GM21515 (cell line): ENCODE data around the gene RNF157.

Experiments used
- ATAC-seq: cut with Tn5 transposase; IDR thresholded peaks from one replicate; pipeline ENCODE4 v1.9.1; 2021; ENCODE audit not compliant: unreplicated experiment

RNF157 gene

DNA sequence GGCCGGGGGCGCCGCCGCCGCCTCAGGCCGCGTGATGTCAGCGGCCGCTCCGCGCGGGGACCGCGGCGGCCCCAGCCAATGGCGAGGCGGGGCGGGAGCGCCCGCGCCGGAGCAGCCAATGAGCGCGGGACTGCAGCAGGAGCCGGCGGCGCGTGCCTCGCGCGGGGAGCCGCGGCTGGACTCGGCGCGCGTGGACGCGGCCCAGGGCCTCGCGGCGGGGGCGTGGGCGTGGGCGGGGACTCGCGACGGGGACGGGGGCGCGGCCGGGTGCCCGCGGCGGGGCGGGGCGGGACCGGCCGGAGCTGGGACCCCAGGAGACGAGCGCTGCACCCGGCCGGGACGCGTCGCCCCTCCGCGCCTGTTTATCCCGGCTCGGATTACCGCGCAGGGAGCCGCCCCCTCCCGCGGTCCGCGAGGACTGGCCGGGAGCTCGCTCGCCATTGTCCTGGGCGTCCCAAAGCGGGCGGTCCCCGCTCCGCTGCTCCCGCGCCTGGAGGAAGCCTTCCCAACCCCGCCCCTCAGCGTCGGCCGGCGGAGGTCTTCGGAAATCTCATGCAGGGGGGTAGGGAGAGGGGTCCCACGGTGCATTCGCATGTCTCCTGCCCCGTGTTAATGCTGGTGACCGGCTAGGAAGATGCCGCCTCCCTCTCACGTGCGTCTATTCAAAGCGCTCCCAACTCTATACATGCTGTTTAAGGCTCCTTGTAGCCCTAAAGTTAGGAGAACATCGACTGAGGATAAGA, at the start of gene RNF157:
RNF157 (minus strand) TSS at position 33 of the 743 bp plus-strand sequence. CDS start 253 bp downstream, outside the sequence.
- peak; percentile 60 for ATAC-seq

DNA sequence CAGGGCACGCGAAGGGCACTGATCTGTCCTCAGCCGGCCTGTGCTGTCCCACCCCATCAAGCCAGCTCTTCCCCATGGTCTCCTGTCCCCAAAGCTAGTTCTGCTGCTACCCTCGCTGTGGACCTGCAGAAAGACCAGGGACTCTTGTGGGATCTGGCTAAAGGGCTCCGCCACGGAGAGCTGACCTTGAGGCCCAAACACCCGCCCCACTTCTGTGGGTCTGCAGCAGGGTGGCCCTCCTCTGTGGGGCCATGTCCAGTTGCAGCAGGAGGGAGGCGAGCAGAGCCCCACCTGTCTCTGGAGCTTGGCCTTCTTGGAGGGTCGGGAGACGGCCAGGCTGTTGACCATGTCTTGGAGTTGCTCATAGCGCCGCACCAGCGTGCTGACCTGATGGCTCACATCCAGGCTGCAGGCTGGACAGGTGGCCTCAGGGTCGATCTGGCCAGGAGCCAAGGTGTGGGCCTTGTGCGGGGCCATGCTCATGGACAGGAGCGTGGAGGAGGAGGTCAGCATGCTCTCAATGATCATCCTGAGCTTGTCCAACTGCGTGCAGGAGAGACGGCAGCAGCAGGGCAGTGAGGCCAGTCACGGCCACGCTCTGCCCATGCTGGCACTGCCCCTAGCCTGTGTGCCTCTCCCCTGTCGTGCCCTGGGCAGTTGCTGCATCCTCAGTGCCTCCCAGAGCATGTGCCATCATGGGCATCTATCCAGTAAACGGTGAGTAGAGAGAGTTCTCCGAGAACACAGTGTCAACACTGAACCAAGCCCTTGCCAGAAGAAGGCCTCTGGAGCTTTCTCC, 41.5 kb upstream of the RNF157 start:
- ATAC-seq, result no peak

DNA sequence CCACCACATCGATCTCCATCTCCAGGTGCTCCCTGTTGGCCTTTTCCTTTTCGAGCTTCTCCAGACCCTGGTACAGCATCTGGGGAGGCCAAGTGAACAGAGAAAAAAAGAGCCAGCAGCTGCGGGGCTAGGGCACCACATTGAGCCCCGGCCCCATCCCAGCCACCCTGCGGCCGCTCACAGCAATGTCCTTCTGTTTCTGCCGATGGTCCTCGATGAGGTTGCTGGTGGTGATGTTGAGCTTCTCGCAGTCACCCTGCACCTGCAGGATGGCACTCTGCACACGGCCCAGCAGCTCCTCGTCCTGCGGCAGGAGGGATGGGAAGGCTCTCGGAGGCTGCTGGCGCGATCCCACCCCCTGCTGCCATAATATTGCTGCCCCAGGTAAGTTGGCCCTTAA, 40.4 kb upstream of the RNF157 start:
- ATAC-seq, result no peak

DNA sequence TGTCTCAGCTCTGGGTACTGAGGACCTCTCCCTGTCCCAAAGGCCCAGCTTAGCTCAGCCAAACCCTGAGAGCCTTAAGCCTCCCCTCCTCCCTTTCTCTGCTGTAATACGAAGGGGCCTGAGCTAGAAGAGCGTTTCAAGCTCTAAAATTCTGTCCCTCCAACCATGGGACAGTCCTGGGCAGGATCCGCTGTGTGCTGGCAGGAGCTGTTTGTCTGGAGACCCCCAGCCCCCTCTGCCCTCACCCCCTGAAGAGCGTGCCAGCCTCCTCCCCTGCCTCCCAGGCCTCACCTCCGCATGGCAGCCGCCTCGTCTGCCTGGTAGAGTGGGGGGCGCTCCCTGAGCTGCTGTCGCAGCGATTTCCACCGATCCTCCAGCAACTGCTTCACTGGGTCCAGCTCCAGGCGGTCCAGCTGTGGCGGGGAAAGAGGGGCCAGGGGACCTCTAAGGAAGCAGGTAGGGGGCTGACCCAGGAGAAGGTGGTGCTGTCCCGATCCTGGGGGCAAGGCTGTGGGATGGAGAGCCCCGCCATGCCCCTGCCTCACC, 39.5 kb upstream of the RNF157 start:
- no peak for ATAC-seq

DNA sequence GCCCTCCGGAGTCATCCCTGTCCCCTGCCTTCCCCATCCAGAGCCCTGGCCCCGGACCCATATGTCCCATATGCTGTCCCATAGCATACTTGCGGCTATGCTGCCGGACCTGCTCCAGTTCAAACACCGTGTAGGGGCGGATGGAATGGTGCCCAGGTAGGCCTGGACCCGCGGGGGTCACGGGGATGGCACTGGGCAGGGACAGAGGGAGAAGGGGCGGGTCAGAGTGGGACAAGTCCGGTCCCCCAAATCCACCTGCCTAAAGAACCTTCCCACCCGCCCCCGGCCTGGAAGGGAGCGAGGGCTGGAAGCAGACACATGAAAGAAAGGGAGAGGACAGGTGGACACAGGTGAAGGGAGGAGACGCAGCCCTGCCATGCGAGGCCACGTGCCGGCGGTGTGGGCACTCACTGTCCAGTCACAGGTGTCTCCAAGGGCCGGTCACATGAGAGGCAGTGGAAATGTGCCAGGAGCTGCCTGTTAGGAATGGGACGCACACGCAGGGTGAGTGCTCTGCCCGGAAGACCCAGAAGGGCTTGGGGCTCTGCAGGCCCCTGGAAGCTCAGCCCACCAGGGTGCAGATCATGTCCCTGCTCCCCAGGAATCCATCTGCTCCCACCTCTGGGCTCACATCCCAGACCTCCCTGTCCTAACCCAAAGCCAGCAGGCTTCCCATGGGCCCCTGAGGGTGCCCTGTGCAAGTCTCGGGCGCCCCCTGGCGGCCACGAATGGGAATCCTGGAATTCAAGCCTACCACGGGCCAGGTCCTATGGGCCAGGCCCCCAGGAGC, 38.9 kb upstream of the RNF157 start:
- no peak for ATAC-seq

DNA sequence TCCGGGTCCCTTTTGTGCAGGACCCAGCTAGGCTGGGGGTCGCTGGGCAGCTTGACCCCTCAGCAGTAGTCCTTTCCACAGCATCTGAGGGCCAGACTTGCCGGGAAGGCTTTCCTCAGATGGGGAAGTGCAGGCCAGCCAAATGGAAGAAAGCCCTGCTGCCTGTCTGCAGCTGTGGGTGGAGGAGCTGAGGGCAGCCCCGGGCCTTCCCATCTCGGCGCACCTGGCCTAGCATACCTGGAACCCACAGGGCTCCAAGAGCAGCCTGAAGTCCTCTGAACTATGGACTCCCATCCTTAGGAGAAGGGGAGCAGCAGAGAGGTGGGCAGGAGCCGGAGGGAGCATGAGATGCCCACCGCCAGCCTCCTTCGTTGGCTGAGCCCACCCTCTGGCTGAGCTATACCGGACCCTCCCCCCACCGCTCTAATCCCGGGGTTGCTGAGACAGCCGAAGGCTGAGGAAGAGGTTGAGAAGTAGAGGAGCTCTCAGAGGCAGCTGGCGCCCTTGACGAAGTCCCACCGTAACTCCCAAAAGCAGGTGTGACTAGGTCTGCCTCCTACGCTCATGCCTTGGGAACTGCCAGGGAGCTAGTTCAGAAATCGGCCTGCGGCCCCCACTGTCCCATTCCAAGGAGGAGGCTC, 38.1 kb upstream of the RNF157 start:
- no peak for ATAC-seq

DNA sequence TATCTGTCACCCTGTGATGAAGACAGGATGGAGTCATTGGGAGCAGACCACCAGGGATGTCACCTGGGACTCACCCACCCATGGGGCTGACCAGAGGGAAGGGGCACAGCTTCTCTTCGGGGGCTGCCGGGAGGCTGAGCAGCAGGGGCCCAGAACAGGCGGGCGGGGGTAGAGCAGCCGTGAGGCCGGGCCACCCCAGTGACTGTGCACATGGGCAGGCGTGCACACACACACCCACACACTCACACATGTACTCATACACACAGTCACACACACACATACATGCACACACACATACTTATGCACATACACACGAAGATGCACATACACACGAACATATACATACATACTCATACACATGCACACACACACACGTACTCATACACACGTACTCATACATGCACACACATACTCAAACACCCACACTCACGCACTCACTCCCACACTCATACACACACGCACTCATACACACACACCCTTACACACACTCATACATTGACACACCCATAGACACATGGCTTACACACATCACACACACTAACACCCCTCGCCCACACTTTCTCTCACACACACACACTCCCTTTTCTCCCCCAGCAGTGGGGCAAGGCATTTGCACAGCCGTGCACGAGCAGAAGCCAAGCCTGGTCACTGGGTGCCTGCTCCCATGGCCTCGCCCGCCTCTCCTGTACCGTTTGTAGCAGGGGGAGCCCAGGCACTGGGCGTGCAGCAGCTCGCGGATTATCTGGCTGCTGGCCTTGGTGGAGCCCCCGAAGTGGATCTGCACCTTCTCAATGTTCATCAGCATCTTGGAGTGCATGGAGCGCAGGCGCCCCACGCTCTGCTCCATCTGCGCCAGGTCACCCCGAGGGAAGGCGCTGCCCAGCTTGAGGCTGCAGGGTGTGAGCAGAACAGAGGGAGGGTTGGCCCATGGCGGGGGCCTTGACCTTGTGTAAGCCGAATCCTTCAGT, 37.3 kb upstream of the RNF157 start:
- ATAC-seq, result no peak

DNA sequence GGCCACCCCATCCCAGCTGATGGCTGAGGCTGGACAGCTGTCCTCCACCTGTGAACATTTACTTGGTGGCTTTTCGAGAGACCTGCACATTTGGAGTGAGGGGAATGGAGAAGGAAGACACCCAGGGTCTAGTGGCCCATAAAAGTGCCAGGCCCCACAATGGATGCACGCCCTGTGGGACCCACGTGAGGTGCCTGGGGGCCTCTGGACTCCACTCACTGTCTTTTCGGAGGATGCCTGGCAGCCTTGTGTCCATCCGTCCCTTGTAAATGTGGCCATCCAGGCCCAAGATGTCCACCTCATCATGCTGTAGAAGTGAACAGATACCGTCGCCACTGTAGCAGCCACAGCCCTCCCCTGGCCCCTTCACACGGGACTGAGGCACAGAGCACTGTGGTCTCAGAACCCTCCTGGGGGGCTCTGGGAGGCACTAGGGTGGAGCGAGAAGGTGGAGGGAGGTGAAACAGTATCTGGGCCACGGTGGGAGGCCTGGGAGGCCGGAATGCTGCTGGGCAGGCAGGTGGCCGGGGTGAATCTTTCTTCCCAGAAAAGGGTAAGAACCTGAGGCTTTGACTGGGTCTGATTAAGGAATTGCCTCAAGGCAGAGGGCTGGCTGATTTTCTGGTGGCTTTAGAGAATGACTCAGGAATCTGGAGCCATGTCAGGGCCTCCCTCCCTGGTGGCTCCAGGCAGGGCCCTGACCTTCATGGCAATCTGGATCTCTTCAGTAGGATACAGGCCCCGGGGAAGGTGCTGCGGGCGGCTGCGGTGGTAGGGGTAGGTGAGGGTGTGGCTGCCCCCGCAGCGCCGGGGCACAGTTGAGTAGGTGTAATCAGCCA, 36.4 kb upstream of the RNF157 start:
- ATAC-seq, result no peak

DNA sequence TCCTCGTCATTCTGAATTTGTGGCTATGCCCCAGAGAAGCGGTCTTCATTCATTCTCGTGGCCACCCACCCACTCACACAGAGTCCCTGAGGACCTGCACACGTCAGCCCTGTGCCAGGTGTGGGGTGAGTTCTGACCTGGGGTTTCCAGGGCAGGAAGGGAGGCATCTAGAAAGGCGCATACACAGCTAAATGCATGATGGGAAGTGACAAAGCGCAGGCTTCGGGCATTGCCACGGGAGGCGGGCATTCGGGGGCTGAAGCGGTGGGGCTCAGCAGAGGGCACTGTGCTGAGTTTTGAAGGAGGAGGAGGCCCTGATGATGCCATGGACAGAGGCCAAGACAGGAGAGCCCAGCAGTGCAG, 35.8 kb upstream of the RNF157 start:
- no peak for ATAC-seq

DNA sequence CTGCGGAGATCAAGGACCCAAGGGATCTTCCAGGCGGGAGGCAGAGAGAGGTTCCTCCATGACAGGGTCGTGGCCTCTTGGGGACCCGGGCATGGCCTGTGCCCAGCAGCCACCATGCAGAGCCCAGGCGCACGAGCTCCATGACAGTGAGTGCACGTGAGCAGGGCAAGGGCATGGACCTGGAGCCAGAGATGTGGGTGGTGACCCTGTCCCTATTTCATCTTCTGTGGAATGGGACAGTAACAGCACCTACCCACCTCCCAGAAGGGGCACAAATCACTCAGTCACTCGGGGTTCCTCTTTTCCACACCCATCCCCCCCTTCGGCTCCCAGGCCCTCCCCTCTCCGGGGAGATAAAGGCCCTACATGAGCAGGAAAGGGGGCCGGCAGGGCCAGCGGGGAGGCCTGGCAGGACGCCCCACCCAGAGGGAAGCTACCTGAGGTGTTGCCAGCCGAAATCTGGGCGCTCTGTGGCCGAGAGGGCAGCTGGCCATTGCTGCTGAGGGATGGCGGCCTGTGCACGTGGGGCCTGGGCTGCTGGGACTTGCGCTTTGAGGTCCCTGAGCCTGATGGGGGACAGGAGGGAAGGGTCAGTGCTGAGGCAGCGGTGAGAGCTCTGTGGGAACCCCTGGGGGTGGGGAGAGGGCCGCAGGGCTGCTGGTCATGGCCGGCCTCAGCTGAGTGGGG, 35.2 kb upstream of the RNF157 start:
- no peak for ATAC-seq

DNA sequence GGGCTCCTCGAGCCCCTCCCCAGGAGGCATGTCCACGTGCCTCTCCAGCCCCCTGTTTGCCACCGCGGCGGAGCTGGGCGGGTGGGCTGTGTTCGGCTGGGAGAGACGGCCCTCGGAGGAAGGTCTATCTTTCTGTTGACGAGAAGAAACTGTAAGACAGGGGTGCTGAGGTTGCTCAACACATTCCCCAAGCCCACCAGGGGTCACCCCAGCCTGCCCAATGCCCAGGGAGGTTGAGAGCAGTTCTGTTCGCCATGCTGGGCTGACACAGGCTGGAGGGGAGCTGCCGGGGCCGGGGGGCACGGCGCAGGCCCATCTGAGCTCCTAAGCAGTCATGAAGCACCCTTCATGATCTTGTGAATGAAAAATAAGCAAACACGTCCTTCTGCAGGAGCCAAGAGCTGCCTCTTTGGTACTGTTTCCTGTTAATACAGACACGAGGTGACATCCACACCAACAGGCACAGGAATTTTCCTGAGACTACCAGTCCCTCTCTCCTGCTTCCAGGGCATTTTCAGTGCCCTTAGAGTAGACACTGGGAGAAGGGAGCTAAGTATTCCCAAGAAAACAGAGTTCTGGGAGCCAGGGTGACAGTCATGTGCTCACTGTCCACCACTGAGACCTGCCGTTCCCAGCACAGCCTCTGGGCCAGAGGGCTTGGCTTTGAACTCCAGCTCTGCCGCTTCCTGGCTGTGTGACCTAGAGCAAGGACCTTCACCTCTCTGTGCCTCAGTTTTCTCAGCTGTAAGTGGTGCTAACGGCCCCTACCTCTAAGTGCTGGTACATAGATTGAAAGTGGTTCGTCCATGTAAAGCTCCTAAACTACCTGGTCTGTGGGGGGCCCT, 34.0 kb upstream of the RNF157 start:
- no peak for ATAC-seq

DNA sequence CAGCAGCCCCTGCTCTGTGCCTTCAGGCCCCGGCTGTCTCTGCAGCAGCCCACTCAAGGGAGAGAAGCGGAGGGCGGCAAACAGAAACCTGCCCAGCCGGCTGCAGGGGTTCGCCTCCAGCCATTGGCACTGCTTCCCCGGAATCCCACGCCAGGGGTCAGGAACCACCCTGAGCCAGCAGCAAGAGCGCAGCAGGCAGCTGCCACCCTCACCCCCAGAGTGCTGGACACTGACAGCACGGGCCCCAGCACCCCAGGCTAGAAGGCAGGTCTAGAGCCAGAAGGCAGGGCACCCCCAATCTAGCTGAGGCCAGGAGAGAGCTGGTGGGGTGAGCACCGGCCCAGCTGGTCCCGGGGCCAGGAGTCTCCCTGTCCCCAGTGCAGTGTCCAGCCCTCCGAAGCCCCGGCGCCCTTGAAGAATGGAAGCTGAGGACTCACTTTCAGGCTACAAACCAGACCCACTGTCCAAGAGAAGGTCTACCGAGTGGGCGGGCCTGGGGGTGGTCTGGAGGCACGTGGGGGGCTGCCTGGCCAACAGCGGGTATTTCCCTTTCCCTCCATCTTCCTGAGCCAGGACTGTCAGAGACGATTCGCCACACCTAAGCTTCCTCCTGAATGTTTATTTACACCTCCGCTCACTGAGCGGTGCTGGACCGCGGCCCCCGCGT, 33.3 kb upstream of the RNF157 start:
- no peak for ATAC-seq

DNA sequence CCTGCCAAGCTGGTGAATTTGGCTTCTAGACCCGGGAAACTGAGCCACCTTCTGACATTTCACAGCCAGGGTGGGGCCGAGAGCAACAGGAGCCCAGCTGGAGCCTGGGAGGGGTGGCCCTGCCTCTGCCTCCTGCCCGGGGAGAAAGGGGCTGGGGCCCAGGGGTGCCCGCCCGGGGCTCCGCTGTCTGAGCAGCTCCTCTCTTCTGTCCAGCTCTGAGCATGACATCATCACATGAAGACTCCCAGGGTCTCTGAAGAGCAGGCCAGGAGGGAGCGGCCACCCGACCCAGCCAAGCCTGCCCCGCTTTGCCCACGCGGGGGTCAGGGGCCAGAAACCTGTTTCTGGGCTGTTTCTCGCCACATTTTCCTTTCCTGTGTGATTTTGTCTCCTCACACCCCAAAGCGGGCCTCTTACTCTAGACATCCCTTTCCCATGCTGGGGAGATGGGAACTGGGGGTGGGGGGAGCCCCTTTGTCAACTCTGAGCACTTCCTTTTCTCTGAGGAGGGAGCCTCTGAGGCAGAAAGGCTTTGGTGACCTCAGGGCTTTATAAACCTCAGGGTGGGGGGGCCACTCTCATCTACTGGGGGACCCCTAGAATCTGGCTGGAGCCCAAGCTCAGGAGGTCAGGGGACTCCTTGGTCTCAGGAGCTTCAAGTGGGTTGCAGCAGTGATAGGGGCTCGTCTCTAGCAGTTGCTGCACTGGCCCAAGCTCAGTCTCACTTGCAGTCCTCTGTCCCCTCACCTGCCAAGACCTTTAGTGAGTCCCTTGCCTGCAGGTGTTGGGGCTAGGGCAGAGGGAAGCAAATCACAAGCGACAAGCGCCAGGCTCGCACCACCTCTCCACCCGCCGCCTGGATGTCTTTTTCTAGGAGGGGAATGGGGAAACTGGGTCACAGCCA, 32.5 kb upstream of the RNF157 start:
- ATAC-seq, result peak; percentile 8

DNA sequence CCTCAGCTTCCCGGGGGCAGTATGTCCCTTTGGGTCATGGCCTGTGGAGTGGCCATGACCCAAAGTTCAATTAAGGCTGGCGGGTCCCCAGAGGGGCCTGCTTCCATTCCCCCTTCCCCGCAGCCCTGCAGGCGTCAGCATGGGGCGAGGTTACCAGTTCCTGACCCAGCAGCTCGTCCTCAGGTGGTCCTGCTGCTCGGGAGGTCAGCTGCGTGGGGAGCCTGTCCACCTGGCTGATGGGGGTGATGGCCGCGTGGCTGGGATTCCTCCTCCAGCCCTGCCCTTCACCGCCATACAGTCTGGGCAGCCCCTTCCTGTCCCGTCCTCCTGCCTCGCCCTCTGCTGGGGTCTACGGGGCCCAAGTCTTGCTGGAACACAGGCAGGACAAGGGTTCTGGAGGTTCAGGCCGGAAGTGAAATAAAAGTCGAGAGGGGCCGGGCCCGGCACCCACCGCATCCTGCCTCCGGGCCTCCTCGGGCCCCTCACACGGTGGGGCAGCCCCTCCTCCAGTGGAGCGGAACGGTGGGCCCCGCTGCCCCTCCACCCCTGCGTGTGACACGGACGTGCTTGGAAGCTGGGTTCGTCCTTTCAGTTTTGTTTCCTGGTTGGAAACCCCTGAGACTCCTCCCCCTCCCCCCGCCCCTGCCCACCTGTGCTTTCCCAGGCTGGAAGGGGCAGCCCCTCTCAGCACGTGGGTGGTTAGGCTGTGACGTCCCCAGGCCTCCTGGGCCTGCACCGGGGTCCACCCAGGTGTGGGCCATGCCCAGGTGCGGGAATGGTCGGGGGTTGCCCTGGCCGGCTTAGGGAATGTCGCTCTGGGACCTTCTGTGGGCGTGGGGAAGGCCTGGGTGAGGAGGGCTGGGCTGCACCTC, 31.6 kb upstream of the RNF157 start:
- peak; percentile 42 for ATAC-seq
